ENCODE data around the gene GIMAP1.

DNA sequence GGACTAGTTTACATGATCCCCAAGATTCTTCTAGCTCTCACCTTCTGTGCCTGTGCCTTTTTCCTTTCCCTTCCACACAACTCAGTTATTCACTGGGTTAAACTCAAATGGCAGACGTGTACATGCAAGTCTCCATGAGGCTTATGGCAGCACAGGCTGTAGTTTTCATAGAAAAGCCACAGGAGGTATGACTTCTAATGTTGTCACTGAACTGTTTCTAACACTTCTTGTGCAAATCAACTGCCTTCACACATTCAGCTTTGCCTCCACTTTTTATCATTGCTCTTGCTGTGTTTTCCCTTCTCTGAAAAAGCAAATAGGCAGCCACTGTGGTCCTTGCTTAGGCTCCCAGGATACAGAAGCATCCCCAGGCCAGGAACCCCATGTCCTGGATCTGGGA lies 15.5 kb downstream of the GIMAP1 start:
- TF ChIP-seq, protein P1, sequence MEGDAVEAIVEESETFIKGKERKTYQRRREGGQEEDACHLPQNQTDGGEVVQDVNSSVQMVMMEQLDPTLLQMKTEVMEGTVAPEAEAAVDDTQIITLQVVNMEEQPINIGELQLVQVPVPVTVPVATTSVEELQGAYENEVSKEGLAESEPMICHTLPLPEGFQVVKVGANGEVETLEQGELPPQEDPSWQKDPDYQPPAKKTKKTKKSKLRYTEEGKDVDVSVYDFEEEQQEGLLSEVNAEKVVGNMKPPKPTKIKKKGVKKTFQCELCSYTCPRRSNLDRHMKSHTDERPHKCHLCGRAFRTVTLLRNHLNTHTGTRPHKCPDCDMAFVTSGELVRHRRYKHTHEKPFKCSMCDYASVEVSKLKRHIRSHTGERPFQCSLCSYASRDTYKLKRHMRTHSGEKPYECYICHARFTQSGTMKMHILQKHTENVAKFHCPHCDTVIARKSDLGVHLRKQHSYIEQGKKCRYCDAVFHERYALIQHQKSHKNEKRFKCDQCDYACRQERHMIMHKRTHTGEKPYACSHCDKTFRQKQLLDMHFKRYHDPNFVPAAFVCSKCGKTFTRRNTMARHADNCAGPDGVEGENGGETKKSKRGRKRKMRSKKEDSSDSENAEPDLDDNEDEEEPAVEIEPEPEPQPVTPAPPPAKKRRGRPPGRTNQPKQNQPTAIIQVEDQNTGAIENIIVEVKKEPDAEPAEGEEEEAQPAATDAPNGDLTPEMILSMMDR (IDR thresholded peaks at IDR 0.05), result no peak
- no peak for TF ChIP-seq POLR2A (IDR thresholded peaks at IDR 0.05)
- TF ChIP-seq EP300 (IDR thresholded peaks at IDR 0.05), result no peak
- TF ChIP-seq POLR2AphosphoS5 (IDR thresholded peaks at IDR 0.05), result no peak

All from sigmoid colon (tissue), 4 donors.